BJ (cell line): Measurements from ENCODE around the gene IL1A. TPM values are rescaled to one million over a fixed set of nuclear protein-coding genes. Genes with fewer than 3 reads are reported as not detected.

Experiments used
- CTCF ChIA-PET: fragments of 350-600 bp; formaldehyde crosslinking; extraction: SDS; loops from one replicate; lab custom pipeline; 2021; ENCODE audit warnings: antibody characterized with exemption, inconsistent platforms; lab: Yijun Ruan, JAX
- POLR2A ChIA-PET: fragments of 300-600 bp; sonication (Branson Sonifier 250); formaldehyde crosslinking; extraction: SDS; loops from one replicate; lab custom pipeline; 2021; ENCODE audit warnings: antibody characterized with exemption; lab: Charles Lee
- DNase-seq: peaks from one replicate; pipeline ENCODE4 v3.0.0-alpha.2; 2011; ENCODE audit warnings: low read depth
- H3K27me3 ChIP-seq: 2 replicates; pipeline ENCODE4 v1.6.0; 2011; ENCODE audit warnings: low read length; ENCODE audit not compliant: control insufficient read depth, insufficient read depth
- H3K36me3 ChIP-seq: 2 replicates; pipeline ENCODE4 v1.5.1; 2011; ENCODE audit warnings: low read length; ENCODE audit not compliant: control insufficient read depth, insufficient read depth
- H3K4me3 ChIP-seq: 2 replicates; pipeline ENCODE4 v1.5.1; 2011; ENCODE audit warnings: low read depth, mild to moderate bottlenecking, control low read depth, low read length
- polyA plus RNA-seq: library from polyadenylated mRNA; depleted of rRNA; stranded (reverse); fragments of >200 nt; gene quantifications from 2 replicates; pipeline ENCODE4 v1.2.3, GENCODE V29; 2011
- TF ChIP-seq, protein P1 (sequence below): IDR thresholded peaks from 2 replicates; pipeline ENCODE4 v1.5.1; 2011; ENCODE audit warnings: low read depth, mild to moderate bottlenecking, control low read depth, inconsistent platforms, low read length, moderate library complexity; ENCODE audit not compliant: insufficient read depth

The IL1A gene
- polyA plus RNA-seq, 1 experiment = 0.11 TPM

DNA sequence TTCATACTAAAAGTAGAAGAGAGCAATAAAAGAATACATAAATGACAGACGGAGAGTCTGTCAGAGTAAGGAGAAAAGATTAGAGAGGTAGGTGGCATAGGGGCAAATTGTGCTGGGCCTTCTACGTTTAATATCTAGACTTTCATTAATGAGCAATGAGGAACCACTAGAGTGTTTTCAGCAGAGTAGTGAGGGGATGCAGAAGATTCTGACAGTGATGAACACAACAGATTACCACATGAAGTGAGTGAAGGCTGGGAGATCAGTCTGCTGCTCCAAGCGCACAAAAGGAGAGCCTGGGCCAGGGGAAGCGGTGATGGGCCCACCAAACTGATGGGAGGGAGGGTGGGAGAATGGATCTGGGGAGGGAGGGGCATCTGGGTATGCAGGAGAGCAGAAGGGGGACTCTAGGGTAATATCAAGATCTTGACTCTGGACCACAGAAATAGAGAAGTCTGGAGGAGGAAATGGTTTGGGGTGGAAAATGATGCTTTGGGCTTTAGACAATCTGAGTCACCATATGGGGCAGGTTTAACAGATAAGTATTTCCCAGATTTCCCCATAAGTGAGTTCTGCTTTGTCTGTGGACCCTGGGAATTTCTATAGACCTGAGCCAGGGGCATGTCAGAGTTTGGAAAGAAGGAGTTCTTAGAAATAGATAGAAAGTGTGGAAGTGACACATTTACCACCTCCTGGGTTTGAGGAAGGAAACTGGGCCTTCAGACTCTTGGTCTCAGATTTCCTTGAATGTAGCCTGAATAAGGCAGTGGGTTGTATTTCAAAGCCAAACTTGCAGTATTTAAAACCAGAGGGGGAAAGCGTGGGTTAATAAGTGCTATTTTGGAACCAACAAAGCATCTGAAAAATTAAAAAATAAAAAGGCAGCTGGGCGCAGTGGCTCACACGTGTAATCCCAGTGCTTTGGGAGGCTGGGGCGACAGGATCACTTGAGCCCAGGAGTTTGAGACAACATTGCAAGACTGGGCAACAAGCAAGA, 15.0 kb upstream of the IL1A start:
- CTCF ChIA-PET = no interaction called here
- TF ChIP-seq, protein P1, sequence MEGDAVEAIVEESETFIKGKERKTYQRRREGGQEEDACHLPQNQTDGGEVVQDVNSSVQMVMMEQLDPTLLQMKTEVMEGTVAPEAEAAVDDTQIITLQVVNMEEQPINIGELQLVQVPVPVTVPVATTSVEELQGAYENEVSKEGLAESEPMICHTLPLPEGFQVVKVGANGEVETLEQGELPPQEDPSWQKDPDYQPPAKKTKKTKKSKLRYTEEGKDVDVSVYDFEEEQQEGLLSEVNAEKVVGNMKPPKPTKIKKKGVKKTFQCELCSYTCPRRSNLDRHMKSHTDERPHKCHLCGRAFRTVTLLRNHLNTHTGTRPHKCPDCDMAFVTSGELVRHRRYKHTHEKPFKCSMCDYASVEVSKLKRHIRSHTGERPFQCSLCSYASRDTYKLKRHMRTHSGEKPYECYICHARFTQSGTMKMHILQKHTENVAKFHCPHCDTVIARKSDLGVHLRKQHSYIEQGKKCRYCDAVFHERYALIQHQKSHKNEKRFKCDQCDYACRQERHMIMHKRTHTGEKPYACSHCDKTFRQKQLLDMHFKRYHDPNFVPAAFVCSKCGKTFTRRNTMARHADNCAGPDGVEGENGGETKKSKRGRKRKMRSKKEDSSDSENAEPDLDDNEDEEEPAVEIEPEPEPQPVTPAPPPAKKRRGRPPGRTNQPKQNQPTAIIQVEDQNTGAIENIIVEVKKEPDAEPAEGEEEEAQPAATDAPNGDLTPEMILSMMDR = no peak
- POLR2A ChIA-PET = no interaction called here
- Histone ChIP-seq H3K4me3 (no peak overlapping the region), H3K27me3 (no peaks in the 10 kb centered on the region), H3K36me3 (no peaks in the 10 kb centered on the region)
- no peak for DNase-seq

DNA sequence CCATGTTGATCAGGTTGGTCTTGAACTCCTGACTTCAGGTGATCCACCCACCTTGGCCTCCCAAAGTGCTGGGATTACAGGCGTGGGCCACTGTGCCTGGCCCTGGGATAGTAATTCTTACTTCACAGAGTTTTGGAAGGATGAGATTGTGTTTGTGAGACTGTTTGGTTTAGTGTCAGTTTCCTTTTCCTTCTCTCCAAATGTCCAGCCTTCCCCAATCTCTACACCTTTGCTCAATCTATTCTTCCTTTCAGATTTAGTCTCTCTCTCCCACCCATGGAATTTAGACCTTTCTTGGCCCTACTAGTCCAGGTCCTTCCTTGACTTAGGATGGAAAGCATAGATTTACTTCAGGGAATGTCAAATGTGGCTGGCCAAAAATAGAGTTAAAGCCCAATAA, 12.2 kb upstream of the IL1A start:
- DNase-seq = no peak
- Histone ChIP-seq H3K4me3 (no peak overlapping the region), H3K27me3 (no peaks in the 10 kb centered on the region), H3K36me3 (no peaks in the 10 kb centered on the region)
- CTCF ChIA-PET = no interaction called here
- POLR2A ChIA-PET = no interaction called here
- TF ChIP-seq, protein P1 = no peak

DNA sequence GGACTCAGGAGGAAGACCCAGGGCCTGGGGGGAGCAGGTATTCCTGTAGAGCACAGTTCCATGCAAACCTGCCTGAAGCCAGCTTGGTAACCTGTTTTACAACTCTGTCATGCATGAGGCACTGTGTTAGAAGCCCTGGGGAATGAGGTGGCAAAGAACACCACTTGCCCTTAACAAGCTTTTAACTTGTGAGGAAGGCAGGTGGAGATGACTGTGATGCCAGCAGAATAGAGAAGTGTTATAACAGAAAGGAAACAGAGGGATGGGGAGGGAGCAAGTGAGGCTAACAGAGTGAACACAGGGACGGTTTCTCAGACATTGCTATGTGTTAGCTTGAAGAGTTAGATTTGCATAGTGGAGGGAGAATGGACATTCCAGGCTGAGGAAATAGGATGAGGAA, 11.5 kb upstream of the IL1A start:
- Histone ChIP-seq H3K4me3 (no peak overlapping the region), H3K27me3 (no peaks in the 10 kb centered on the region), H3K36me3 (no peaks in the 10 kb centered on the region)
- TF ChIP-seq, protein P1 = no peak
- no peak for DNase-seq
- CTCF ChIA-PET = interaction anchor here (1.5 kb wide), 1 partner anchor 19 kb away, joined by 3 read pairs; no protein-coding TSS in a partner anchor
- POLR2A ChIA-PET = no interaction called here

DNA sequence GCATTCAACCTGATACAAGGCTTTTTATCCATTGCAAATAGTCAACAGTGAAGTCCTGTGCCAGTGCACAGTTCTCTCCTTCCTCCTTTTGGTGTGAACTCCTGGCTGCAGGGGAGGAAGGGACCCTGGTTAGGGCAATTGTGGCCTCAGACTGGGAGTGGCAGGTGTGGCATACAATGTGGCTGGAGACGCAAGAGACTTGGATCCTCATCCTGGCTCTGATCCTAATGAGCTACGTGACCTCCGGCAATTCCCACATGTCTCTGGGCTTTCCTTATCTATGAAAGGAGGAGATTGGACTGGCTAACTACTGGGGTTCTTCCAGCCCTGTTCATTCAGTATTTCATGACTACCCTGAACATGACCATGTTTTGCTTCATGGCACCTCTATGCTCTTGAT, 10.5 kb upstream of the IL1A start:
- H3K27me3 ChIP-seq = no peaks in the 10 kb centered on the region
- ChIA-PET POLR2A (no interaction called here), CTCF (interaction anchor here (0.8 to 1.5 kb wide), 2 partner anchors 20 to 146 kb away, joined by 3 read pairs; no protein-coding TSS in a partner anchor)
- H3K4me3 ChIP-seq = no peak overlapping the region
- no peak for DNase-seq
- TF ChIP-seq, protein P1 = no peak
- no peaks in the 10 kb centered on the region for H3K36me3 ChIP-seq

DNA sequence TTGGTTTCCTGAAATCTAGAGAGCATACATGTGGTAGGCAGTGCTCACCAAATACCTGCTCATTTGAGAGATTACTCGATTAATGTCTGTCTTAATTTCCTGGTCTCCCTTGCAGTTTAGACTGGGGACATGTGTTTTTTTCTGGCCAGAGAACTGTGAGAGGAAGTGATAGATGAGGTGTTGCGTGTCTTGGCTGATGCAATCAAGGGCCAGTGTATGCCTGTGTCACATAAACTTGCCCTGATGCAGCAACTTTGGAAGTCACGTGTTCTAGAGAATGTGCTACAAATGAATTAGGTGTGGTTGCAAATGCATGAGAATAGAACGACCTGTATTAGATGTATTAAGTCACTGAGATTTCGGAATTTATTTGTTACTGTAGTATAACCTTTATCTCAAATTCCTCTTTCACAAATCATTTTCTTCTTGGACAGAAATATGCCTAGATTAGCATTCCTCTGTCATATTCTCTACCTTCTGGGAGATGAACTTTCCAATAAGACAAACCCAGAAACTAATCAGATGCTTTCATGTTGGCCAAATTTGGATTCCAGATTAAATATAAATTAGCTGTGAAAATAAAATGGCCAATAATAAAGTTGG, 9.9 kb upstream of the IL1A start:
- peak; percentile 90 for DNase-seq
- no peaks in the 10 kb centered on the region for H3K27me3 ChIP-seq
- H3K36me3 ChIP-seq = no peaks in the 10 kb centered on the region
- CTCF ChIA-PET = interaction anchor here (0.8 kb wide), 1 partner anchor 146 kb away, joined by 3 read pairs; no protein-coding TSS in a partner anchor
- TF ChIP-seq, protein P1 = no peak
- POLR2A ChIA-PET = no interaction called here
- no peak overlapping the region for H3K4me3 ChIP-seq
